Ascending aorta (tissue), 2 donors: ENCODE results near the gene SEBOX. TPM values are rescaled to one million over a fixed set of nuclear protein-coding genes. Genes with fewer than 3 reads are reported as not detected.

Source experiments
- DNase-seq, 2 donors: peaks; one replicate each; pipeline ENCODE4 v3.0.0-alpha.2; 2019; ENCODE audit warnings: low spot score in 2 of 2
- H3K27ac ChIP-seq, 2 donors: fragments of 200-600 bp; sonication (generic); one replicate each; pipeline ENCODE4 v1.5.1; 2016 to 2017; ENCODE audit warnings: mild to moderate bottlenecking in 1 of 2
- H3K27me3 ChIP-seq: fragments of 200-600 bp; sonication (generic); one replicate; pipeline ENCODE4 v1.5.1; 2017
- H3K36me3 ChIP-seq, 2 donors: fragments of 200-600 bp; sonication (generic); one replicate each; pipeline ENCODE4 v1.5.1; 2016
- H3K4me1 ChIP-seq, 2 donors: fragments of 200-600 bp; sonication (generic); one replicate each; pipeline ENCODE4 v1.5.1; 2016 to 2017; ENCODE audit warnings: mild to moderate bottlenecking in 1 of 2
- H3K4me3 ChIP-seq, 2 donors: fragments of 200-600 bp; sonication (generic); one replicate each; pipeline ENCODE4 v1.5.1; 2016 to 2017; ENCODE audit warnings: mild to moderate bottlenecking in 1 of 2
- H3K9me3 ChIP-seq, 2 donors: fragments of 200-600 bp; sonication (generic); one replicate each; pipeline ENCODE4 v1.5.1; 2016
- CTCF ChIP-seq, 3 experiments: fragments of 200-600 bp in 2 of 3; fragments of 450-650 bp in 1 of 3; sonication (generic) in 2 of 3; IDR thresholded peaks; one replicate each; pipeline ENCODE4 v1.5.1; 2016 to 2019; ENCODE audit warnings: antibody characterized with exemption in 3 of 3, mild to moderate bottlenecking in 1 of 3, moderate library complexity in 1 of 3
- intact Hi-C: fragments of 100-400 bp; cut with DNase I; formaldehyde crosslinking; loops from one replicate; pipeline ENCODE4 v1.15.1; 2023
- total RNA-seq: library from RNA; depleted of rRNA; stranded (reverse); fragments of >200 nt; gene quantifications from one replicate; pipeline ENCODE4 v1.1.0, GENCODE V29; 2016

SEBOX gene
- total RNA-seq, 1 donor from 2014 or later: not detected

- DNase-seq: peak in 1 of 2 donors; percentile 83
- no peaks in the 10 kb centered on the region for H3K27me3 ChIP-seq
- no peak for TF ChIP-seq CTCF (IDR thresholded peaks at IDR 0.05)
- peak overlapping the region; percentile 93 to 96 for H3K27ac ChIP-seq
- H3K4me3 ChIP-seq: peak overlapping the region; percentile 93 to 95
- no peaks in the 10 kb centered on the region for H3K9me3 ChIP-seq
- peaks cover 18 to 28% of the 10 kb centered on the region in 2 donors for H3K36me3 ChIP-seq
- H3K4me1 ChIP-seq: peaks cover 27 to 36% of the 10 kb centered on the region in 2 donors
- intact Hi-C loops: loop anchor here (1.0 to 5.0 kb wide), 5 partner anchors 17 to 311 kb away; partner anchors contain the start of genes BLTP2, NLK, POLDIP2 and SARM1
These were observed 28.8 kb downstream of the SEBOX start for GRCh38 chr17:28335959-28336871.

- H3K36me3 ChIP-seq: peaks cover 17 to 26% of the 10 kb centered on the region in 2 donors
- peak within 1 kb of the TSS; percentile 93 to 95 for H3K4me3 ChIP-seq
- no peak for TF ChIP-seq CTCF (IDR thresholded peaks at IDR 0.05)
- no peaks in the 10 kb centered on the region for H3K27me3 ChIP-seq
- peak; percentile 99 to 100 for DNase-seq
- intact Hi-C loops: loop anchor here (1.0 to 5.0 kb wide), 5 partner anchors 16 to 312 kb away; partner anchors contain the start of genes BLTP2, NLK, POLDIP2 and SARM1
- no peaks in the 10 kb centered on the region for H3K9me3 ChIP-seq
- peak within 1 kb of the TSS; percentile 93 to 96 for H3K27ac ChIP-seq
- H3K4me1 ChIP-seq: peaks cover 27 to 36% of the 10 kb centered on the region in 2 donors
These were observed 29.6 kb downstream of the SEBOX start, which contains the start of the genes IFT20 and TNFAIP1 for GRCh38 chr17:28335201-28335958. Gene IFT20 (minus strand): TSS chr17:28335472. CDS start chr17:28331985, 3,487 bp downstream. Gene TNFAIP1 (plus strand): TSS chr17:28335761. CDS start chr17:28339522, 3,761 bp downstream.

GRCh38 chr17:28334666-28335200 lies 30.3 kb downstream of the SEBOX start:
- Histone ChIP-seq H3K4me1 (peaks cover 27 to 36% of the 10 kb centered on the region in 2 donors), H3K36me3 (peaks cover 16 to 25% of the 10 kb centered on the region in 2 donors), H3K27ac (peak overlapping the region; percentile 85 to 96), H3K9me3 (no peaks in the 10 kb centered on the region), H3K4me3 (peak overlapping the region; percentile 93 to 95), H3K27me3 (no peaks in the 10 kb centered on the region)
- no peak for TF ChIP-seq CTCF (IDR thresholded peaks at IDR 0.05)
- DNase-seq: no peak
- intact Hi-C loops: loop anchor here (1.0 to 5.0 kb wide), 5 partner anchors 15 to 313 kb away; partner anchors contain the start of genes BLTP2, NLK, POLDIP2 and SARM1

- intact Hi-C loops: no loop called here
- DNase-seq: no peak
- Histone ChIP-seq H3K27me3 (no peaks in the 10 kb centered on the region), H3K4me1 (peaks cover 27 to 36% of the 10 kb centered on the region in 2 donors), H3K9me3 (no peaks in the 10 kb centered on the region), H3K36me3 (peaks cover 21 to 24% of the 10 kb centered on the region in 2 donors), H3K4me3 (peak overlapping the region; percentile 93 to 95), H3K27ac (peak overlapping the region in 1 of 2 donors; percentile 96)
- no peak for TF ChIP-seq CTCF (IDR thresholded peaks at IDR 0.05)
These were observed 30.8 kb downstream of the SEBOX start for GRCh38 chr17:28334171-28334570.
